GM19467 (cell line): Measurements from ENCODE around the gene CDYL2.
"Not testable (repeated sequence)": the region's sequence is repeated elsewhere in the genome, so short reads cannot be mapped to it uniquely, and the experiment has no call there.

ENCODE experiments used
- ATAC-seq: cut with Tn5 transposase; IDR thresholded peaks from one replicate; pipeline ENCODE4 v1.9.1; 2021; ENCODE audit warnings: mild to moderate bottlenecking, moderate library complexity; ENCODE audit not compliant: unreplicated experiment

The CDYL2 gene

GRCh38 chr16:80751167-80751566 is 53.2 kb downstream of the CDYL2 start:
- no peak for ATAC-seq

DNA sequence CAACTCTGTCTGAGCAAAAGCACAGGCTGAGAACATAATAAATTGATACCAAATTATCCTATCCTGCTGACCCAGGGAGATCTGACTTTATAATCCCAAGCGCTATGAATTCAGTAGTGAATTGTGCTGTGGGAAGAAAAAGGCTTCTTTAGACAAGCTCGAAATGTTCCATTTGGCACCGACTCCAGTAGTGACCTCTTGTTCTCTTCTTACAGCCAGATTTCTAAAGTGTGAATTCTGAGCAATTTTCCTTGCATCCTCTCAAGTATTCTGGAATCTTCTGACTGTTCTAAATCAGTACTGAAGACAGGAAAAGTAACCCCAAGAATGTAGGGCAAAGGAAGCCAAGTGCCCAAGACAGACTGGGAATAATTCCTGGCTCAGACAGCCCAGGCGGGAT is 58.2 kb downstream of the CDYL2 start:
- no peak for ATAC-seq

- no peak for ATAC-seq
Measured at GRCh38 chr16:80744856-80745255, 59.5 kb downstream of the CDYL2 start.

DNA sequence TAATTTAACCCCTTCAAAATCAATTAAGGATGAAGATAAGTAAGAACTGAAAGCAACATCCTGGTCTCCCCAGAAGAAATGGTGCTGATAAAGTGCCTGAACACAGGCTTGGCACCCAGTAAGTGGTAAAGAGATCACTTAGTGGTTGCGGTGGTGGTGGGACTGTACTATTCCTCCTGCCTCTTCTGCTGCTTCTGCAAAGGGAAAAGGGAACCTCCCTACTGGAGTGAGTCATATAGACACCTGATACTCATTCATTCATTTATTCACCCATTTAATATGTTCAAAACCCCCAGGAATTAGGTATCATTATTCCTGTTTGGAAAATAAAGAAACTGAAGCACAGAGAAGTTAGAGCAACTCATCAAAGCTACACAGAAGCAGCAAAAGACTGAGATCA is 60.6 kb downstream of the CDYL2 start:
- ATAC-seq: no peak

- ATAC-seq: no peak
Measured at GRCh38 chr16:80743273-80743672, 61.1 kb downstream of the CDYL2 start.

- ATAC-seq: no peak
Measured at GRCh38 chr16:80742331-80742730, 62.1 kb downstream of the CDYL2 start.

GRCh38 chr16:80741724-80742123 is 62.7 kb downstream of the CDYL2 start:
- ATAC-seq: no peak

DNA sequence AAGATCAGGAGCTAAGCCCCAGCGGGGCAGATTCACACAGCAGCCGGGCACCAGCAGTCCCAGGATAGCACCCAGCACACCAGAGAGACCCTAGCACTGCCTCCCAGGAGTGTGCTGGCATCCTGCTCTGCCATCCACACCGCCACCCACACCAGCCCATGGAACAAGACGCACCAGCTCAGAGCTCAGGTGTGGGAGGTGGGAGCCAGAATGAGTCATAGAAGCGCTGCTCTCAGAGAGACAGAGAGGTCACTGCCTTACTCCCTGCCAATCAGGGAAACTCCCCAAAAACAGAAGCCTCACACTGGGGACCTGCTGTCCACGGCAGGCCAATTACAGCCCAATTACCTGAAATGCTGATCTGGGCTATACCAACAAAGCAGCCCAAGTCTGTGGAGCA is 64.9 kb downstream of the CDYL2 start:
- ATAC-seq: no peak

DNA sequence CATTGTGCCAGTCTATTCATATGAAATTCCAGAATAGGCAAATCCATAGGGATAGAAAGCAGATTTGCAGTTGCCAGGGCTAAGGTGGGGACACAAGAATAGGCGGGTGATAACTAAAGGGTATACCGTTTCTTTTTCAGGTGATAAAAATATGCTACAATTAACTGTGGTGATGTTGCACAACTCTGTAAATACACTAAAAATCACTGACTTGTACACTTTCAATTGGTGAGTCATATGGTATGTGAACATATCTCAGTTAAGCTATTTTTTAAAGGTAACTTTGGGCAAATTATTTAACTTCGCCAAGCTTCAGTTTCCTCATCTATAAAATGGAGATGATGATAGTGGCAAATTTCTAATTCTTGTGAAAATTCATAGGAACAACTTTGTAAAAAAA is 65.9 kb downstream of the CDYL2 start:
- no peak for ATAC-seq

GRCh38 chr16:80735846-80736245 is 68.6 kb downstream of the CDYL2 start:
- ATAC-seq: no peak

DNA sequence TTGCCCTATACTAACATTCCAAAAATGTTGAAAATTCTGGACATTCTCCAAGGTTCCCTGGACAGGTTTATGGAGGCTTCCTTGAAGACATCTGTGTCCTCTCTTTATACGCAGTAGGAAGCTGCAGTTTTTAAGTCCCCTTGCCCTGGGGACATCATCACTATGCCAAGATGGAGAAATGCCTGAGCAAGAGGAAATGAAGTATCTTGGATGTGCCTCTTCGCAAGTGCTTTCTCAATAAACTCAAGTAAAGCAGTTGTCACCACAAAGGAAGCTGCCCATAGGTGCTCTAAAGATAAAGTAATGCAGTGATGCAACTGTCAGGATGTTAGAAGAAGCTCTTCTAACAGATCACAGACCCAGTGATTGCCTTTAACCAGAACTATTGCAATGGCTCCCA is 71.0 kb downstream of the CDYL2 start:
- ATAC-seq: no peak

- no peak for ATAC-seq
Measured at GRCh38 chr16:80731915-80732314, 72.5 kb downstream of the CDYL2 start.

DNA sequence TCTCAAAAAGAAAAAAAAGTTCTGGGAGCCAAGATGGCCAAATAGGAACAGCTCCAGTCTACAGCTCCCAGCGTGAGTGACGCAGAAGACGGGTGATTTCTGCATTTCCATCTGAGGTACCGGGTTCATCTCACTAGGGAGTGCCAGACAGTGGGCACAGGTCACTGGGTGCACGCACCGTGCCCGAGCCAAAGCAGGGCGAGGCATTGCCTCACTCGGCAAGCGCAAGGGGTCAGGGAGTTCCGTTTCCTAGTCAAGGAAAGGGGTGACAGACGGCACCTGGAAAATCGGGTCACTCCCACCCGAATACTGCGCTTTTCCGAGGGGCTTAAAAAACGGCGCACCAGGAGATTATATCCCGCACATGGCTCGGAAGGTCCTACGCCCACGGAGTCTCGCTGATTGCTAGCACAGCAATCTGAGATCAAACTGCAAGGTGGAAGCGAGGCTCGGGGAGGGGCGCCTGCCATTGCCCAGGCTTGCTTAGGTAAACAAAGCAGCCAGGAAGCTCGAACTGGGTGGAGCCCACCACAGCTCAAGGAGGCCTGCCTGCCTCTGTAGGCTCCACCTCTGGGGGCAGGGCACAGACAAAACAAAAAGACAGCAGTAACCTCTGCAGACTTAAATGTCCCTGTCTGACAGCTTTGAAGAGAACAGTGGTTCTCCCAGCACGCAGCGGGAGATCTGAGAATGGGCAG is 77.2 kb downstream of the CDYL2 start:
- not testable (repeated sequence) for ATAC-seq

DNA sequence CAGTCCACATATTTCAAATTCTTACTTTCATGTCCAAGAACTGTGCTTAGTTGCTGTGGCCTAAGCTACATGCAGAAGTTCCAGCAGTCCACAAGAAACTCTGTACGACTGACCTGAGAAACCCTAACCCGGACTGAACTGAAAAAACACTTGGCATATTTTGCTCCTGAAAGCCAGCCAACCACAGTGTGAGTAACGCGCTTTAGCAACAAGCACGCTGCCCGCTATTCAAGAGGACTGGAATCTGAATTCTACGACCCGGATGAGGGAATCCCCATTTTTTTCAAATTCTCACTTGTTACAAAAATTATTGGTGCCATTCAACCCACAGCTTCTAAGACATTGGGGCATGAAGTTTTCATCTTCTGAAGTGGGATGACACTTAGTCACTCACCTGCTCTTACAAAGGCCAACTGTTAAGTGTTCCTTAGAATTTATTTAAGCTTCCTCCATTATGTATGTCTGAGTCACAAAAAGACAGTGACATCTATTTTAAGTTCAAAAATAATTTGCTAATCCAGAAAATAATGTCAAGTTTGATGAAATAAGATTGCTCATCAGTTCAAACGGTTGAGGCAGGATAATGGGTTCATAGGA is 78.7 kb downstream of the CDYL2 start:
- ATAC-seq: no peak

DNA sequence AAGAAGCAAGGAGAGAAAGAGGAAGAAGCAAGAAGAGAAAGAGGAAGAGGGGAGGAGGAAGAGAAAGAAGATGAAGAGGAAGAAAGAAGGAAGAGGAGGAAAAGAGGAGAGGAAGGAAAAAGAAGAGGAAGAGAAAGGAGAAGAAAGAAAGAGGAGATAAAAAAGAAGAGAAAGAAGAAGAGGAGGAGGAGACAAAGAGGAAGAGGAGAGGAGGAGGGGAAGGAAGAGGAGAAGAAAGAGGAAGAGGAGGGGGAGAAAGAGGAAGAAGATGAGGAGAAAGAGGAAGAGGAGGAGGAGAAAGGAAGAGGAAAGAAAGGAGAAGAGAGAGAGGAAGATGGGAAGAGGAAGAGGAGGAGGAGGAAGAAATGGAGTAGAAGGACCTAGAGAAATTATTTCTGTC is 80.4 kb downstream of the CDYL2 start:
- ATAC-seq: no peak

GRCh38 chr16:80723091-80723490 is 81.3 kb downstream of the CDYL2 start:
- no peak for ATAC-seq

DNA sequence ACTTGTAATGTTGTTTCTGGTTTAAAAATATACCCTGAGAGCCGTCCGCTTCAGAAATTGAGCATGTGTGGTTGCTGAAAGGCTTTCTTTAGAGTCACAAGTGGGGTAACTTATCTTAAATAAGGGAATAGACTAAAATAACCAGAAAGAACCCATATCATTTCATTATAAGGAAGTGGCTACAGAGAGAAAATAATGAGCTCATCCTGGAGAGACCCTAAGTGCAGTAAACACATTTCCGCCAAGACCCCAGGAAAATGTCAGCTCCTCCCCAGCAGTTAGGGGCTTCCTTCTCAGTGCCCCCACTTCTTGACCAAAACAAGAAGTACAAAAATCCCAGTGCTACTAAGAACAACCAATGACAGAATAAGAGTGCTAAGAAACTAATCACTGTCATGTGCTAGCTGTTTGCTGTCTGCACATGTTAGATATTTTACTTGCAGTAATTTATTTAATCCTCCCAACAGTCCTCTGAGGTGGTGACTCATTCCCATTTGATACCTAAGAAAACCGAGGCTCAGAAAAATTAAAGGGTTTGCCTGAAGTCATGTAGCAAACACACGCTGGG is 83.5 kb downstream of the CDYL2 start:
- no peak for ATAC-seq

- ATAC-seq: no peak
Measured at GRCh38 chr16:80719573-80719972, 84.8 kb downstream of the CDYL2 start.

GRCh38 chr16:80718480-80719220 is 85.7 kb downstream of the CDYL2 start:
- no peak for ATAC-seq

GRCh38 chr16:80717611-80718010 is 86.8 kb downstream of the CDYL2 start:
- no peak for ATAC-seq

- ATAC-seq: no peak
Measured at GRCh38 chr16:80716564-80717139, 87.7 kb downstream of the CDYL2 start.

DNA sequence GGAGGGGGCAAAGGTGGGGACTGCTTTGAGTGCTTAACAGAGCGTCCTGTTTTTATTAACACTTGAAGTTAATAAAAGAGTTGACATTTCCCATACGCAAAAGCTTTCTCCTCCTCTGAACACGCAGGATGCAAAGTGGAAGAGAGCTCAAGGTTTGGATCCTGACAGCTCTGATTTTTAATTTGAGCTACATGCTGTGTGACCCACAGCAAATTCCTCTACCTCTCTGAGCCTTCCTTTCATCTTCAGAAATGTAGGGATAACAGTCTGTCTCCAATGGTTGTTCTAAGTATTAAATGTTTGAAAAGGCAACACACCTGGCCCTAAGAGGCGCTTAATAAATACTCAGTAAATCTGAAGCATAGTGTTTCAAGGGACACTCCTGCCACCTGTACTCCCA is 93.0 kb downstream of the CDYL2 start:
- ATAC-seq: no peak
